ENCODE data around the gene AMPD3. TPM values are rescaled to one million over a fixed set of nuclear protein-coding genes. Genes with fewer than 3 reads are reported as not detected.

Gene AMPD3
- total and polyA plus RNA-seq, 7 donors, result 23.5 to 120 (median 67.7) TPM

GRCh38 chr11:10484461-10485180 is 29.6 kb downstream of the AMPD3 start:
- TF ChIP-seq, protein P1, sequence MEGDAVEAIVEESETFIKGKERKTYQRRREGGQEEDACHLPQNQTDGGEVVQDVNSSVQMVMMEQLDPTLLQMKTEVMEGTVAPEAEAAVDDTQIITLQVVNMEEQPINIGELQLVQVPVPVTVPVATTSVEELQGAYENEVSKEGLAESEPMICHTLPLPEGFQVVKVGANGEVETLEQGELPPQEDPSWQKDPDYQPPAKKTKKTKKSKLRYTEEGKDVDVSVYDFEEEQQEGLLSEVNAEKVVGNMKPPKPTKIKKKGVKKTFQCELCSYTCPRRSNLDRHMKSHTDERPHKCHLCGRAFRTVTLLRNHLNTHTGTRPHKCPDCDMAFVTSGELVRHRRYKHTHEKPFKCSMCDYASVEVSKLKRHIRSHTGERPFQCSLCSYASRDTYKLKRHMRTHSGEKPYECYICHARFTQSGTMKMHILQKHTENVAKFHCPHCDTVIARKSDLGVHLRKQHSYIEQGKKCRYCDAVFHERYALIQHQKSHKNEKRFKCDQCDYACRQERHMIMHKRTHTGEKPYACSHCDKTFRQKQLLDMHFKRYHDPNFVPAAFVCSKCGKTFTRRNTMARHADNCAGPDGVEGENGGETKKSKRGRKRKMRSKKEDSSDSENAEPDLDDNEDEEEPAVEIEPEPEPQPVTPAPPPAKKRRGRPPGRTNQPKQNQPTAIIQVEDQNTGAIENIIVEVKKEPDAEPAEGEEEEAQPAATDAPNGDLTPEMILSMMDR (IDR thresholded peaks at IDR 0.05), result no peak
- peaks cover 20% of the 10 kb centered on the region for H3K4me1 ChIP-seq
- no peak overlapping the region for H3K4me3 ChIP-seq
- intact Hi-C loops (cut with DNase I), result no loop called here
- no peak overlapping the region for H3K27ac ChIP-seq
- DNase-seq (no peak), ATAC-seq (no peak)
- H3K9me3 ChIP-seq, result no peaks in the 10 kb centered on the region
- WGBS, 3 donors, result 90 to 94% (median 94%) methylated on average over 16 of the region's 16 CpGs
- H3K27me3 ChIP-seq (ENCODE audit: insufficient read depth in 3 of 3, low read length in 2 of 3), result no peaks in the 10 kb centered on the region
- peaks cover 0 to 97% of the 10 kb centered on the region in 2 donors for H3K36me3 ChIP-seq (ENCODE audit: insufficient read depth in 1 of 2, low read depth in 1 of 2)

DNA sequence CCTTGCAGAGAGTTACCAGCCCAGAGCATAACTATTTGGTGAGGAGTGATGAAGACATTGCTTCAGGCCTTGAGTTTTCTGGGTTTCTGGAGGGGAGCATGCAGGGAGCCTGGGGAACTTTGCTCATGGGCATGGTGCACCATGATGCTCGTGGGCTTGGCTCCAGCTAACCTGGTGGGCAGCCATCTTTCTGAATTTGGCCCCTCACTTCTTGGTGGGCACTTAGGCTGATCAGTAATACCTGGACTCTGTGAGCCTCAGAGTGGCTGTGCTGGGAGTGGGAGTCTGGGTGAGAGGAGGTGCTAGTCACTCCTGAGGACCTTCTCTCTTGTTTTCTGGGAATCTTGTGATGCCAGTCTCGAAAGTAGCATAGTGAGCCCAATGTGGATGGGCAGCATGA is 30.6 kb downstream of the AMPD3 start:
- H3K9me3 ChIP-seq, result no peaks in the 10 kb centered on the region
- ATAC-seq (no peak), DNase-seq (no peak)
- H3K27ac ChIP-seq, result no peak overlapping the region
- peaks cover 30% of the 10 kb centered on the region for H3K4me1 ChIP-seq
- TF ChIP-seq, protein P1 (IDR thresholded peaks at IDR 0.05), result no peak
- H3K36me3 ChIP-seq (ENCODE audit: insufficient read depth in 1 of 2, low read depth in 1 of 2), result peaks cover 0 to 88% of the 10 kb centered on the region in 2 donors
- no peaks in the 10 kb centered on the region for H3K27me3 ChIP-seq (ENCODE audit: insufficient read depth in 3 of 3, low read length in 2 of 3)
- no peak overlapping the region for H3K4me3 ChIP-seq
- intact Hi-C loops (cut with DNase I), result no loop called here
- 45 to 50% (median 46%) methylated on average over 2 of the region's 2 CpGs for WGBS, 3 donors

DNA sequence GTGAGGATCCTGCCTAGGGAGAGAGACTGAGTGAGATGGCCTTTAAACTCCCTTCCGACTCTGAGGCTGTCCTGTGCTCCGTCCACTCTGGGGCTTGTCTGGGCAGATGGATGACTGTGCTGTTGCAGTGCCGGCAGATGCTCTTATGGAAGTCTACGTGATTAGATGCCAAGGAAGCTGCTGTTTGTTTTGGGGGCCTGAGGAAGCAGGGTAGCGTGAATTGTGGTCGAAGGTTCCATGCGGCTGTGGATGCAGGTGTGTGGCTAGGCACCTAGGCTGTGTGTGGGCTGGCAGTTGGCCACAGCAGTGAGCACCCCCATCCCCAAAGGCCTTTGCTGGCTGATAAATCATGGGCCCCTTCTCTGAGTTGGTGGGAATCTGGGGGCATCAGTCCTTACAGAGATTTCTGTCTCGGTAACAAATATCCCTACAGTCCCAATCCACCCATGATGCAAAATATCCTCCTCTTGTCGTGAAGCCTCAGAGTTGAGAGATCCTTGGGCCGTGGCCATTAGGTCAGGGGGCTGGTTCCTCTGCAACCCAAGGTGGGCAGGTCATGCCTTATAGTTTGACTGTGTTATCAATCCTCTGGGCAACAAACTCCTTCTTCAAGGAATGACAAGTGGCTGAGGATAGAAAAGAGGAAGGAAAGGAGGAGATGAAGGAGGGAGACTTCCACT is 31.2 kb downstream of the AMPD3 start:
- intact Hi-C loops (cut with DNase I), result no loop called here
- Histone ChIP-seq H3K27ac (no peak overlapping the region), H3K4me3 (no peak overlapping the region), H3K4me1 (peaks cover 31% of the 10 kb centered on the region), H3K27me3 (ENCODE audit: insufficient read depth in 3 of 3, low read length in 2 of 3) (no peaks in the 10 kb centered on the region), H3K36me3 (ENCODE audit: insufficient read depth in 1 of 2, low read depth in 1 of 2) (peaks cover 0 to 81% of the 10 kb centered on the region in 2 donors), H3K9me3 (no peaks in the 10 kb centered on the region)
- ATAC-seq (no peak), DNase-seq (no peak)
- TF ChIP-seq, protein P1 (IDR thresholded peaks at IDR 0.05), result no peak
- 94 to 95% (median 94%) methylated on average over 10 of the region's 10 CpGs for WGBS, 3 donors

- Histone ChIP-seq H3K27ac (no peak overlapping the region), H3K4me1 (peaks cover 32% of the 10 kb centered on the region), H3K4me3 (no peak overlapping the region), H3K36me3 (ENCODE audit: insufficient read depth in 1 of 2, low read depth in 1 of 2) (peaks cover 0 to 73% of the 10 kb centered on the region in 2 donors), H3K9me3 (no peaks in the 10 kb centered on the region), H3K27me3 (ENCODE audit: insufficient read depth in 3 of 3, low read length in 2 of 3) (no peaks in the 10 kb centered on the region)
- DNase-seq, result no peak
- WGBS, 3 donors, result 94 to 97% (median 96%) methylated on average over 16 of the region's 16 CpGs
- TF ChIP-seq, protein P1 (IDR thresholded peaks at IDR 0.05), result no peak
- intact Hi-C loops (cut with DNase I), result no loop called here
- no peak for ATAC-seq
These were observed 32.1 kb downstream of the AMPD3 start for GRCh38 chr11:10487002-10487647.
